ENCODE measurements around the gene ARHGAP45.

GRCh38 chr19:1032264-1032867 is 34.6 kb upstream of the ARHGAP45 start:
- TF ChIP-seq TP53 (CRISPR knock-in tag; IDR thresholded peaks at IDR 0.05) (no peak), POLR2A (IDR thresholded peaks at IDR 0.05; ENCODE audit: low read length) (no peak), CEBPB (IDR thresholded peaks at IDR 0.05) (no peak), CTCF (IDR thresholded peaks at IDR 0.05) (no peak), HDAC2 (IDR thresholded peaks at IDR 0.05) (no peak), MAX (IDR thresholded peaks at IDR 0.05) (no peak), USF2 (IDR thresholded peaks at IDR 0.05) (no peak), FOSL2 (IDR thresholded peaks at IDR 0.05) (no peak), FOSL2 (CRISPR knock-in tag; IDR thresholded peaks at IDR 0.05) (no peak), JUNB (IDR thresholded peaks at IDR 0.05) (no peak), HOXA7 (CRISPR knock-in tag; IDR thresholded peaks at IDR 0.05) (no peak), KDM1A (IDR thresholded peaks at IDR 0.05; ENCODE audit: low read depth) (no peak)

All from A549 (cell line).